ENCODE measurements around the gene LZTFL1. TPM values are rescaled to one million over a fixed set of nuclear protein-coding genes. Genes with fewer than 3 reads are reported as not detected.

LZTFL1 gene
- total RNA-seq, 1 donor from 2014 or later: 7.4 TPM

- DNase-seq: no peak
- H3K36me3 ChIP-seq: peaks cover 30% of the 10 kb centered on the region
- TF ChIP-seq CTCF (IDR thresholded peaks at IDR 0.05; ENCODE audit: borderline replicate concordance): no peak
- H3K9me3 ChIP-seq (replicated peaks): no peaks in the 10 kb centered on the region
- no peak overlapping the region for H3K27ac ChIP-seq (replicated peaks)
- intact Hi-C loops (cut with micrococcal nuclease): no loop called here
- H3K4me3 ChIP-seq: no peak overlapping the region
- peaks cover 20% of the 10 kb centered on the region for H3K4me1 ChIP-seq
- H3K27me3 ChIP-seq (ENCODE audit: low read depth): no peaks in the 10 kb centered on the region
These were observed 3.5 kb downstream of the LZTFL1 start for GRCh38 chr3:45838466-45838865.

- intact Hi-C loops (cut with micrococcal nuclease): no loop called here
- H3K4me3 ChIP-seq: no peak overlapping the region
- no peaks in the 10 kb centered on the region for H3K4me1 ChIP-seq
- no peaks in the 10 kb centered on the region for H3K9me3 ChIP-seq (replicated peaks)
- no peak for DNase-seq
- H3K27ac ChIP-seq (replicated peaks): no peak overlapping the region
- TF ChIP-seq CTCF (IDR thresholded peaks at IDR 0.05; ENCODE audit: borderline replicate concordance): peak; percentile 57
- H3K36me3 ChIP-seq: peaks cover 76% of the 10 kb centered on the region
- H3K27me3 ChIP-seq (ENCODE audit: low read depth): no peaks in the 10 kb centered on the region
These were observed 9.2 kb downstream of the LZTFL1 start for GRCh38 chr3:45832699-45833098.

- Histone ChIP-seq H3K27ac (replicated peaks) (no peak overlapping the region), H3K9me3 (replicated peaks) (no peaks in the 10 kb centered on the region), H3K4me1 (peaks cover 5% of the 10 kb centered on the region), H3K4me3 (no peak overlapping the region), H3K27me3 (ENCODE audit: low read depth) (no peaks in the 10 kb centered on the region), H3K36me3 (peaks cover 88% of the 10 kb centered on the region)
- no peak for TF ChIP-seq CTCF (IDR thresholded peaks at IDR 0.05; ENCODE audit: borderline replicate concordance)
- no peak for DNase-seq
- intact Hi-C loops (cut with micrococcal nuclease): no loop called here
These were observed 11.8 kb downstream of the LZTFL1 start for GRCh38 chr3:45830121-45830520.

- H3K9me3 ChIP-seq (replicated peaks): no peaks in the 10 kb centered on the region
- no peak for TF ChIP-seq CTCF (IDR thresholded peaks at IDR 0.05; ENCODE audit: borderline replicate concordance)
- no peak overlapping the region for H3K27ac ChIP-seq (replicated peaks)
- H3K4me3 ChIP-seq: no peak overlapping the region
- H3K4me1 ChIP-seq: peaks cover 5% of the 10 kb centered on the region
- DNase-seq: no peak
- intact Hi-C loops (cut with micrococcal nuclease): no loop called here
- H3K27me3 ChIP-seq (ENCODE audit: low read depth): no peaks in the 10 kb centered on the region
- peaks cover 92% of the 10 kb centered on the region for H3K36me3 ChIP-seq
These were observed 15.0 kb downstream of the LZTFL1 start for GRCh38 chr3:45826908-45827307.

GRCh38 chr3:45826321-45826720, 15.6 kb downstream of the LZTFL1 start:
- Histone ChIP-seq H3K27ac (replicated peaks) (no peak overlapping the region), H3K27me3 (ENCODE audit: low read depth) (no peaks in the 10 kb centered on the region), H3K4me3 (no peak overlapping the region), H3K9me3 (replicated peaks) (no peaks in the 10 kb centered on the region), H3K36me3 (peaks cover 87% of the 10 kb centered on the region), H3K4me1 (peaks cover 5% of the 10 kb centered on the region)
- intact Hi-C loops (cut with micrococcal nuclease): no loop called here
- no peak for TF ChIP-seq CTCF (IDR thresholded peaks at IDR 0.05; ENCODE audit: borderline replicate concordance)
- DNase-seq: no peak

DNA sequence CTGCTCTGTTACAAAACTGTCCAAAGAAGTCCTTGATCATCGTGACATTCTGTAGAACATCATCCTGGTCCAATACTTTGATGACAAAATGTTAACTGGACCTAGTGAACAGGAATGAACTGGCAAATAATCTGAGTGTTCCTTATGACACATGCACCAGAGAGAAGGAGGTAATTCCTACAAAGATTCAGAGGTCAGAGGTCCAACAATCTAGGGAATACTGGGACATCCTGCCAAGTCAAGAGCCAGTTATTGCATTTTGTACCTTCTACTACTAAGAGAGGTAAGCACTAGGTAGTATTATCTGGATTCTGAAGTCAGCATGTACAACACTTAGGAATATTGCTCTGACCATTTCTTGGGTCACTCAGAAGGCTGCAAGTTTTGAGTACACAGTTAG, 20.8 kb downstream of the LZTFL1 start:
- H3K4me1 ChIP-seq: peaks cover 30% of the 10 kb centered on the region
- no peak overlapping the region for H3K27ac ChIP-seq (replicated peaks)
- no peak overlapping the region for H3K4me3 ChIP-seq
- no peak for TF ChIP-seq CTCF (IDR thresholded peaks at IDR 0.05; ENCODE audit: borderline replicate concordance)
- peaks cover 9% of the 10 kb centered on the region for H3K9me3 ChIP-seq (replicated peaks)
- no peak for DNase-seq
- no peaks in the 10 kb centered on the region for H3K27me3 ChIP-seq (ENCODE audit: low read depth)
- intact Hi-C loops (cut with micrococcal nuclease): no loop called here
- H3K36me3 ChIP-seq: peaks cover 40% of the 10 kb centered on the region

Measured in left ventricle myocardium inferior (tissue), 1 donor.